Spleen (tissue), 7 donors: ENCODE results near the gene FCHO2.

ENCODE experiments used
- POLR2A ChIP-seq, 3 donors: fragments of 450-650 bp; IDR thresholded peaks; one replicate each; pipeline ENCODE4 v1.5.1; 2017; ENCODE audit warnings: antibody characterized with exemption in 3 of 3, mild to moderate bottlenecking in 1 of 3
- POLR2AphosphoS5 ChIP-seq, 3 donors: sonication (generic); formaldehyde crosslinking; IDR thresholded peaks; one replicate each; pipeline ENCODE4 v1.5.1; 2017; ENCODE audit warnings: antibody characterized with exemption in 3 of 3
- TF ChIP-seq, protein P1 (sequence below), 11 experiments: fragments of 200-600 bp in 7 of 11; fragments of 450-650 bp in 4 of 11; sonication (generic) in 4 of 11; IDR thresholded peaks in 8 of 11; conservative IDR thresholded peaks in 3 of 11; 1 replicate in 7 of 11; 2 replicates in 4 of 11; pipeline versions ENCODE4 v1.4.0 to v1.8.0; 2016 to 2021; ENCODE audit warnings: antibody characterized with exemption in 11 of 11, inconsistent platforms in 4 of 11, mild to moderate bottlenecking in 1 of 11
- donor health status: DM: no; HTN: no; CAD: no; lungs with moderate emphysema.
- donor health status: DM: no; HTN: no; CAD: no.
- donor health status: DM: no; HTN: no; CAD: no.

DNA sequence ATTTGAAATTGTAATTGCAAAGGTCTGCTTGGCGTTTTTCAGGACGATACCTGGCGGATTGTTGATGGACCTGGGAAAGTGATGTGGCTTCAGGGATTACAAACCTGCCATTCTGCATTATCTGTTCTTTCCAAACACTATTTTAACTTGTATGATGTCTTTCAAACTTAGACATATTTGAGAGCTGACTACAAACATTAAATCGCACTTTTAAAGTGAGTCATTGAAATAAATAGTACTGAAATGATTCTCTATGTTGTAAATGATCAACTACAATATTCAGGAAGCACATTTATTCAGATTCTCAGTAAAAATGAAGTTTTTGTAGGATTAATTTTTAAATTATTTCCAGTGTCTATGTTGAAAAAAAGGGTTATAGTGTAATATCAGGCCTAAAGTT lies 132.2 kb downstream of the FCHO2 start:
- TF ChIP-seq POLR2AphosphoS5 (IDR thresholded peaks at IDR 0.05), result no peak
- TF ChIP-seq, protein P1, sequence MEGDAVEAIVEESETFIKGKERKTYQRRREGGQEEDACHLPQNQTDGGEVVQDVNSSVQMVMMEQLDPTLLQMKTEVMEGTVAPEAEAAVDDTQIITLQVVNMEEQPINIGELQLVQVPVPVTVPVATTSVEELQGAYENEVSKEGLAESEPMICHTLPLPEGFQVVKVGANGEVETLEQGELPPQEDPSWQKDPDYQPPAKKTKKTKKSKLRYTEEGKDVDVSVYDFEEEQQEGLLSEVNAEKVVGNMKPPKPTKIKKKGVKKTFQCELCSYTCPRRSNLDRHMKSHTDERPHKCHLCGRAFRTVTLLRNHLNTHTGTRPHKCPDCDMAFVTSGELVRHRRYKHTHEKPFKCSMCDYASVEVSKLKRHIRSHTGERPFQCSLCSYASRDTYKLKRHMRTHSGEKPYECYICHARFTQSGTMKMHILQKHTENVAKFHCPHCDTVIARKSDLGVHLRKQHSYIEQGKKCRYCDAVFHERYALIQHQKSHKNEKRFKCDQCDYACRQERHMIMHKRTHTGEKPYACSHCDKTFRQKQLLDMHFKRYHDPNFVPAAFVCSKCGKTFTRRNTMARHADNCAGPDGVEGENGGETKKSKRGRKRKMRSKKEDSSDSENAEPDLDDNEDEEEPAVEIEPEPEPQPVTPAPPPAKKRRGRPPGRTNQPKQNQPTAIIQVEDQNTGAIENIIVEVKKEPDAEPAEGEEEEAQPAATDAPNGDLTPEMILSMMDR (IDR thresholded peaks at IDR 0.05 in 8 of 11, conservative IDR thresholded peaks at IDR 0.05 in 3 of 11), result no peak
- TF ChIP-seq POLR2A (IDR thresholded peaks at IDR 0.05), result no peak
